ENCODE results near the gene TSEN15.

DNA sequence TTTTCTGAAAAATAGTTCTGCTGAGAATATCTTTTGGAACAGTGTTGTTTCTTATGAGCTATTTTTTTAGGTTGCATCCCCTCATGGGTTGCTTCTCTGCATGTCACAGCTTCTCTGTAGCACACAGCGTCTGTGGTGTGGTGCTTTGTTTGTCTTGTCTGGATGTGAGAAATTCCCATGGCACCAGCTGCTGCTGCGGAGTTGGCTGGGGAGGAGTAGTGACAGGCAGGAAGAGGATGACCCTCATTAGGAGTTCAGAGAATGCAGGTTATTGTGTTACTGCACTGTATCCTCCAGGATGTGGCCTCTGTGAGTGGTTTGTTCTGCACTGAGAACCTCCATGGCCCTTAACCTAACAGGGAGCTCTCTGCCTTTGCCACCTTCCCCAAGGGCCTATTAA lies 64.8 kb downstream of the TSEN15 start:
- TF ChIP-seq, protein P1, sequence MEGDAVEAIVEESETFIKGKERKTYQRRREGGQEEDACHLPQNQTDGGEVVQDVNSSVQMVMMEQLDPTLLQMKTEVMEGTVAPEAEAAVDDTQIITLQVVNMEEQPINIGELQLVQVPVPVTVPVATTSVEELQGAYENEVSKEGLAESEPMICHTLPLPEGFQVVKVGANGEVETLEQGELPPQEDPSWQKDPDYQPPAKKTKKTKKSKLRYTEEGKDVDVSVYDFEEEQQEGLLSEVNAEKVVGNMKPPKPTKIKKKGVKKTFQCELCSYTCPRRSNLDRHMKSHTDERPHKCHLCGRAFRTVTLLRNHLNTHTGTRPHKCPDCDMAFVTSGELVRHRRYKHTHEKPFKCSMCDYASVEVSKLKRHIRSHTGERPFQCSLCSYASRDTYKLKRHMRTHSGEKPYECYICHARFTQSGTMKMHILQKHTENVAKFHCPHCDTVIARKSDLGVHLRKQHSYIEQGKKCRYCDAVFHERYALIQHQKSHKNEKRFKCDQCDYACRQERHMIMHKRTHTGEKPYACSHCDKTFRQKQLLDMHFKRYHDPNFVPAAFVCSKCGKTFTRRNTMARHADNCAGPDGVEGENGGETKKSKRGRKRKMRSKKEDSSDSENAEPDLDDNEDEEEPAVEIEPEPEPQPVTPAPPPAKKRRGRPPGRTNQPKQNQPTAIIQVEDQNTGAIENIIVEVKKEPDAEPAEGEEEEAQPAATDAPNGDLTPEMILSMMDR (IDR thresholded peaks at IDR 0.05), result no peak
- TF ChIP-seq POLR2A (IDR thresholded peaks at IDR 0.05), result no peak
